ENCODE data around the gene STK16. TPM values are rescaled to one million over a fixed set of nuclear protein-coding genes. Genes with fewer than 3 reads are reported as not detected.
A peak's percentile ranks its signal among the peaks of the same experiment; 100 is the strongest.

The STK16 gene
- total RNA-seq, 1 donor from 2014 or later, result 26.7 TPM

DNA sequence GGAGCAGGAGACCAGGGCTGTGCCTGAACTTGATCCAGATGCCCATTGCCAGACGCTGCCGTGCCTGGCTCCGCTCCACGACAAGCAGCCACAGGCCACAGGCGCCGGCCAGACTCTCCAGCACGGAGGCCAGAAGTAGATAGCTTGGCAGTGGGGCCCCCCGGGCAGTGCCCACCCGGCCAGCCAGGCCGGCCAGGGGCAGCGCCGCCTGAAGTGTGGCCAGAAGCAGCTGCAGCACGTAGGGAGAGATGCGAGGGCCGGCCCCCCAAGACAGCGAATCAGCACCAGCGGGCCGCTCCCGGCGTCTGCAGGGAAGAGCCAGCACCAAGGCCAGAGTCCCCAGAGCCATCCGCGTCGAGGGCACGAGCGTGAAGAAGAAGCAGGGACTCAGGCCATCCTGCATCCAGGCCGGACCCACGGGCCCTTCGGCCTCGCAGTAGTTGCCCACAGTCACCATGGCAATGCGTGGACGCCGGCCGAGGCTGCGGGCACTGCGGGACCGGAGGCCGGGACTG is 27.0 kb upstream of the STK16 start:
- Histone ChIP-seq H3K27ac (peak overlapping the region; percentile 90), H3K36me3 (peaks cover 61% of the 10 kb centered on the region), H3K27me3 (ENCODE audit: low read depth) (no peaks in the 10 kb centered on the region), H3K9me3 (no peaks in the 10 kb centered on the region), H3K4me3 (peak overlapping the region; percentile 62), H3K4me1 (peaks cover 33% of the 10 kb centered on the region)
- ATAC-seq (peak; percentile 67 to 76), DNase-seq (peak; percentile 75)
- intact Hi-C loops (cut with DNase I), result no loop called here
- no peak for TF ChIP-seq CTCF (IDR thresholded peaks at IDR 0.05)

DNA sequence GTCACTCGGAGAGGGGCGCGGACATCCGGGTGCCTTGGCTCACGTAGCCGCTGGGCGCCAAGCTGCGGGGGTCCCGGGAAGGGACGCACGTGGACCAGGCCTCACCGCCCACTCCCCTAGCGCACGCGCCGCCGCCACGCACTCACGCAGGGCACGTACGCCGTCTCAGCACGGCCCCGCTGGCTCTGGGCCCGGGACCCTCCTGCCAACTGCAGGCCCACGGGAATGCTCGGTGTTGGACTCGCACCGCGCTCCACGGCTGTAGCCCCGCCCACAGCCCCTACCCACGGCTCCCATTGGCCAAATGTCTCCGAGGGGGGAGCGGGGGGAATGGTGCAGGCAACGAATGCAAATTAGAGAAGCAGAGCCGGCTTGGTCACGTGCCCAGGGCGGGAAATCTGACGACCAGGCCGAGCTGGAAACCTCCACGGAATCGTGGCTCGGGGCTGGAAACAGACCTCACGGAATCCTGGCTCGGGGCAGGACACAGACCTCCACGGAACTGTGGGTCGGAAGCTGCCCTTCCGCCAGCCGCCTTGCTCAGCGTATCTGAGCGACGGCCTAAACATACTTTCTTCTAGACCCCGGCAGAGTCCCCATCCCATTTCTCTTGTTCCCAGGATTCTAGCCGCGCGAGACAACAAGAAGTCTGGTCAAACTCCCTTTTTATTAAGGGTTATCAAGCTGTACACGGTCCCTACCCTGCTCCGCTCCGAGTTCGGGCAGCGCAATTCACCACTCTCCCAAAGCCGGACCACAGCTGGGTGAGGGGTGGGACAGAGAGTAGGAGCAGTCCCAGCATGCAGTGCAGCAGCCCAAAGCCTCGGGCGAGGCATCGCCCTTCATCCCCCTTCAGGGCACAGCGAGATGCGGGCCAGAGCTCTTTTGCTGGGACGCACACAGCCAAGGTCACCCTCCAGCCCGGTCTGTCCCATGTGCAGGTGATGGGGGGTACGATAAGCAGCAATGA is 26.3 kb upstream of the STK16 start, which contains the start of gene ABCB6:
Gene ABCB6, minus strand, starts transcription at position 227 of the 970 bp plus-strand sequence. CDS start 285 bp downstream, outside the sequence.
- peaks cover 33% of the 10 kb centered on the region for H3K4me1 ChIP-seq
- peak within 1 kb of the TSS; percentile 62 for H3K4me3 ChIP-seq
- peak; percentile 93 to 94 for ATAC-seq
- peaks cover 63% of the 10 kb centered on the region for H3K36me3 ChIP-seq
- intact Hi-C loops (cut with DNase I), result no loop called here
- no peaks in the 10 kb centered on the region for H3K27me3 ChIP-seq (ENCODE audit: low read depth)
- no peaks in the 10 kb centered on the region for H3K9me3 ChIP-seq
- H3K27ac ChIP-seq, result peak within 1 kb of the TSS; percentile 90
- peak; percentile 96 for DNase-seq
- no peak for TF ChIP-seq CTCF (IDR thresholded peaks at IDR 0.05)

- Histone ChIP-seq H3K27me3 (ENCODE audit: low read depth) (no peaks in the 10 kb centered on the region), H3K9me3 (no peaks in the 10 kb centered on the region), H3K4me3 (no peak overlapping the region), H3K4me1 (peaks cover 33% of the 10 kb centered on the region), H3K36me3 (peaks cover 65% of the 10 kb centered on the region), H3K27ac (no peak overlapping the region)
- intact Hi-C loops (cut with DNase I), result no loop called here
- DNase-seq, result no peak
- ATAC-seq, result no peak
- TF ChIP-seq CTCF (IDR thresholded peaks at IDR 0.05), result no peak
These were observed 25.3 kb upstream of the STK16 start for GRCh38 chr2:219219784-219220532.

DNA sequence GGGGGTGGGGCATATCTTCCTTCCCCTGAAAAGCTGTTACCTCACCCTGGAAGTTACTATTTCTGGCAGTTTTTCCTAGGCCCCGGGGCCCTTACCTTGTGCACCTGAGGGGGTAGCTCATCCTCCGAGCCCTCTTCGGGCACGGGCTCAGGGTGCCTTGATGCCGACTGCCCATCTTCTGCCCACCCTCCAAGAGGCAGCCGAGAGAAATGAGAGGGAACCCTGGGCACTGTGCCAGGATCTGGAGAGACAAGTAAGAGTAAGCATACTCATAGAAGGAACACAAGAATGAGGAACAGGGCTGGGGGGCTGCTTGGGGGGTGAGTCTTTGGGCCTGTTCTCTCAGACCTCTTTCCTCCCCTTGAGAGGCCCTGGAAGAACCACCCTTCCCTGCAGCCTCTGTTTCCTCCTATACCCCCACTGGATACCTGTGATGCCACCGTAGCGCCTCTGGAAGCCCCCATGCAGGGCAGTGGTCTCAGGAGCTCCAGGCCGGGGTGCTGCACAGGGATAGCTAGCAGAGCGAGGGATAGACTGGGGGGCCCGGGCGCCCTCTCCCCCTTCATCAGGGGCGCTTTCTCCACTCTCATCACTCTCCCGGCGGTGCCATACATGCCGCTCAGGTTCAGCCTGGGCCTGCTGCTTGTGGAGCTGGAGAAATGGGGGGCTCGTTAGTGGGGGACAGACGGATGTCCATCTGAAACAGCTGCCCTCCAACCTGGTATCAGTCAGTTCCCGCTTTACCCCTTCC is 24.5 kb upstream of the STK16 start:
- no peaks in the 10 kb centered on the region for H3K9me3 ChIP-seq
- H3K4me1 ChIP-seq, result peaks cover 40% of the 10 kb centered on the region
- intact Hi-C loops (cut with DNase I), result no loop called here
- no peak for TF ChIP-seq CTCF (IDR thresholded peaks at IDR 0.05)
- no peak overlapping the region for H3K4me3 ChIP-seq
- ATAC-seq, result no peak
- no peak overlapping the region for H3K27ac ChIP-seq
- no peaks in the 10 kb centered on the region for H3K27me3 ChIP-seq (ENCODE audit: low read depth)
- DNase-seq, result no peak
- H3K36me3 ChIP-seq, result peaks cover 65% of the 10 kb centered on the region
